Trophoblast cell (in vitro differentiated cells and primary cell): Measurements from ENCODE around the gene KCNMA1.

Experiments
- DNase-seq, 2 donors: peaks; one replicate each; pipeline ENCODE4 v3.0.0-alpha.2; 2016
- H2AFZ ChIP-seq: 2 replicates; pipeline ENCODE4 v1.6.1; 2013; ENCODE audit warnings: low read length, moderate library complexity, mild to moderate bottlenecking; ENCODE audit not compliant: insufficient read depth, poor library complexity
- H2AK5ac ChIP-seq: 2 replicates; pipeline ENCODE4 v1.6.1; 2013; ENCODE audit warnings: mild to moderate bottlenecking, low read length
- H2BK120ac ChIP-seq: 2 replicates; pipeline ENCODE4 v1.6.1; 2013; ENCODE audit warnings: low read length, mild to moderate bottlenecking, moderate library complexity; ENCODE audit not compliant: insufficient read depth, poor library complexity
- H2BK12ac ChIP-seq: 2 replicates; pipeline ENCODE4 v1.6.1; 2013; ENCODE audit warnings: mild to moderate bottlenecking, low read length, moderate library complexity
- H2BK5ac ChIP-seq: 2 replicates; pipeline ENCODE4 v1.6.1; 2013; ENCODE audit warnings: low read length, low read depth, moderate library complexity, mild to moderate bottlenecking; ENCODE audit not compliant: poor library complexity
- H3K14ac ChIP-seq: 2 replicates; pipeline ENCODE4 v1.6.1; 2013; ENCODE audit warnings: mild to moderate bottlenecking, low read length
- H3K18ac ChIP-seq: 2 replicates; pipeline ENCODE4 v1.6.1; 2013; ENCODE audit warnings: mild to moderate bottlenecking, low read length
- H3K23ac ChIP-seq: 2 replicates; pipeline ENCODE4 v1.6.1; 2013; ENCODE audit warnings: low read length
- H3K27ac ChIP-seq: 2 replicates; pipeline ENCODE4 v1.5.1; 2013; ENCODE audit warnings: low read depth, mild to moderate bottlenecking, inconsistent platforms, low read length, moderate library complexity
- H3K27me3 ChIP-seq: 2 replicates; pipeline ENCODE4 v1.6.1; 2013; ENCODE audit warnings: inconsistent platforms, mild to moderate bottlenecking, low read length, moderate library complexity; ENCODE audit not compliant: insufficient read depth
- H3K36me3 ChIP-seq, 2 experiments: 1 replicate in 1 of 2; 2 replicates in 1 of 2; pipeline ENCODE4 v1.6.1; 2013; ENCODE audit warnings: low read length in 2 of 2, mild to moderate bottlenecking in 2 of 2, moderate library complexity in 1 of 2; ENCODE audit not compliant: insufficient read depth in 2 of 2, control insufficient read depth in 1 of 2
- H3K4ac ChIP-seq: 2 replicates; pipeline ENCODE4 v1.6.1; 2013; ENCODE audit warnings: low read depth, mild to moderate bottlenecking, low read length, moderate library complexity
- H3K4me1 ChIP-seq, 2 experiments: 1 replicate in 1 of 2; 2 replicates in 1 of 2; pipeline ENCODE4 v1.6.1; 2013; ENCODE audit warnings: low read length in 2 of 2, mild to moderate bottlenecking in 2 of 2, moderate library complexity in 1 of 2; ENCODE audit not compliant: insufficient read depth in 2 of 2, control insufficient read depth in 1 of 2
- H3K4me2 ChIP-seq: 2 replicates; pipeline ENCODE4 v1.6.1; 2013; ENCODE audit warnings: inconsistent platforms, mild to moderate bottlenecking, low read length, moderate library complexity
- H3K4me3 ChIP-seq: 2 replicates; pipeline ENCODE4 v1.5.1; 2013; ENCODE audit warnings: mild to moderate bottlenecking, low read depth, low read length, inconsistent platforms
- H3K79me1 ChIP-seq: one replicate; pipeline ENCODE4 v1.6.1; 2013; ENCODE audit warnings: low read length
- H3K79me2 ChIP-seq: 2 replicates; pipeline ENCODE4 v1.6.1; 2013; ENCODE audit warnings: low read length, mild to moderate bottlenecking; ENCODE audit not compliant: control insufficient read depth, insufficient read depth, poor library complexity
- H3K9ac ChIP-seq: 2 replicates; pipeline ENCODE4 v1.6.1; 2013; ENCODE audit warnings: mild to moderate bottlenecking, low read length
- H3K9me3 ChIP-seq: 2 replicates; pipeline ENCODE4 v1.6.1; 2013; ENCODE audit warnings: low read depth, mild to moderate bottlenecking, control low read depth, inconsistent platforms, low read length; ENCODE audit not compliant: insufficient read depth
- H4K12ac ChIP-seq: 2 replicates; pipeline ENCODE4 v1.6.1; 2013; ENCODE audit warnings: low read depth, mild to moderate bottlenecking, low read length, moderate library complexity
- H4K8ac ChIP-seq: 2 replicates; pipeline ENCODE4 v1.6.1; 2013; ENCODE audit warnings: low read depth, mild to moderate bottlenecking, low read length, moderate library complexity
- H4K91ac ChIP-seq: one replicate; pipeline ENCODE4 v1.6.1; 2013; ENCODE audit warnings: low read depth, mild to moderate bottlenecking, low read length, moderate library complexity
- WGBS: extraction: QIAGEN DNeasy Blood & Tissue Kit; methylation state at CpG from one replicate; pipeline ENCODE4 v1.1.7; 2013; ENCODE audit warnings: missing lambda C conversion rate; ENCODE audit not compliant: insufficient read length, insufficient coverage; ENCODE audit errors: extremely low coverage; 5-methylcytosine and 5-hydroxymethylcytosine counted together

Gene KCNMA1

DNA sequence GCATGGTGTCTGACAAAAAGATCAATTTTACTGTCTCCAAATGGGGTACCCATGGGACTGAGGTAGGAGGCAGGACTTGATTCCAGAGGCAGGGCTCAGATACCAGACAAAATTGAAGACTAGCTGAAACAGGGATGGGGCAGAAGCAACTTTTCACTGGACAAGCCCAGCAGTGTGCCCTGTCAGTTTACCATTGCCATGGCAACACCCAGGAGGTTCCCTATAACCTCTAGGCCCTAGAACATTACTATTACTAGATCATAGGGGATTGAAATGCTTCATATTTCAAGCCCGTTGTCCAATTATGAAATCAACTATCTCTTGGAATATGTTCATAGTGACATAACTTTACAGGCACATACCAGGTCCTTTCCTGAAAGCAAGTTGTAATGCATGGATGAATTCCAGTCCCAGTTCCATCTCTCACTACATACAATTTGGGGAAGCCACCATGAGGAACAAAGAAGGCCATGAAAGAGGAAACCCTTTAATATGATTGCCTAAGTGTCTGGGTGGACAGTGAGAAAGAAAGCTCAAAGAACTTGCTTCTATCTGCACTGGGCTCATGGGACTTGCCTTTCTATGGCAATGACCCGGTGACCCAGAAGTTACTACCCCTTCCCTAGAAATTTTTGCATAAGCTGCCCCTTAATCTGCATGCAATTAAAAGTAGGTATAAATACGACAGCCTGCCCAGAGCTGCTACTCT is 557.9 kb downstream of the KCNMA1 start:
- no peak overlapping the region for H3K4me2 ChIP-seq
- H2BK12ac ChIP-seq = no peak overlapping the region
- peaks cover 0 to 5% of the 10 kb centered on the region in 2 experiments for H3K4me1 ChIP-seq
- no peak overlapping the region for H4K91ac ChIP-seq
- H3K9ac ChIP-seq = no peak overlapping the region
- H3K27ac ChIP-seq = no peak overlapping the region
- no peak overlapping the region for H2AK5ac ChIP-seq
- no peak overlapping the region for H3K4me3 ChIP-seq
- H3K18ac ChIP-seq = no peak overlapping the region
- no peak overlapping the region for H4K8ac ChIP-seq
- no peak overlapping the region for H3K14ac ChIP-seq
- H3K27me3 ChIP-seq = no peaks in the 10 kb centered on the region
- H2BK5ac ChIP-seq = no peak overlapping the region
- H3K79me1 ChIP-seq = no peaks in the 10 kb centered on the region
- H3K79me2 ChIP-seq = no peaks in the 10 kb centered on the region
- no peak overlapping the region for H3K4ac ChIP-seq
- WGBS = no CpG with 5 or more reads among the region's 3 CpGs
- no peak overlapping the region for H4K12ac ChIP-seq
- H3K23ac ChIP-seq = no peak overlapping the region
- H2BK120ac ChIP-seq = no peak overlapping the region
- no peak overlapping the region for H2AFZ ChIP-seq
- DNase-seq = no peak
- H3K9me3 ChIP-seq = no peaks in the 10 kb centered on the region
- H3K36me3 ChIP-seq = peaks cover 19 to 31% of the 10 kb centered on the region in 2 experiments

DNA sequence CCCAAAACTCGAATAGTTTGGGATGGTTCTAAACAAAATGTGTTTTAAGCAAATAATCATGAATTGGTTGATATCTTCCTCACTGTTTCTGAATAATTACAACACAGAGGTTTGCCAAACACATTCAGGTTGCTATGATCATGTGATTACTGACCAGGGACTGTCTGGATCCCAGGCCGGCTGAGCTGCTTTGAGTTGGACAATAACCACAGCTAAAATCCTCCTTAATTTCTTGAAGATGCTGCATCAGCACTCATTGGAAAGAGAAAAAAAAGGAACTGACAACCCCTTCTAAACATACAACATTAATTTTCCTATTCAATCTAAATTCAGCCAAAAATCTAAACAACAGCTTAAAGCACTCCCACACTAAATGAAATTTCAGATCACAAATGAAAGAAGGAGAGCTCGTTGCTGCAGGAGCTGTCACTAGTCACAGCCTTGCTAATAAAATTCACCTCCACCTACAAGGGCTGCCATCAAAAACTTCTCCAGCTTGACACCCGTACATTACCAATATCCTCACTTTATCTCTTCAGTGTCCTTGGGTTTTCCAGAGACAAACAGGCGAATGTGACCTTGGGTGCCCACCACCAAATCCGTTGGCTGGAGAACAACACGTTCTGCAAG is 560.2 kb downstream of the KCNMA1 start:
- Histone ChIP-seq H3K23ac (no peak overlapping the region), H3K4me2 (no peak overlapping the region), H4K12ac (no peak overlapping the region), H3K4me1 (peaks cover 2 to 6% of the 10 kb centered on the region in 2 experiments), H4K8ac (no peak overlapping the region), H2AK5ac (no peak overlapping the region), H3K18ac (no peak overlapping the region), H4K91ac (no peak overlapping the region), H2BK5ac (no peak overlapping the region), H3K4me3 (no peak overlapping the region), H3K14ac (no peak overlapping the region), H3K4ac (no peak overlapping the region), H3K9ac (no peak overlapping the region), H3K27ac (no peak overlapping the region), H2BK120ac (no peak overlapping the region), H3K36me3 (peaks cover 20 to 33% of the 10 kb centered on the region in 2 experiments), H2BK12ac (no peak overlapping the region), H3K79me1 (no peaks in the 10 kb centered on the region), H3K27me3 (no peaks in the 10 kb centered on the region), H2AFZ (no peak overlapping the region), H3K79me2 (no peaks in the 10 kb centered on the region), H3K9me3 (no peaks in the 10 kb centered on the region)
- WGBS = no CpG with 5 or more reads among the region's 7 CpGs
- no peak for DNase-seq

DNA sequence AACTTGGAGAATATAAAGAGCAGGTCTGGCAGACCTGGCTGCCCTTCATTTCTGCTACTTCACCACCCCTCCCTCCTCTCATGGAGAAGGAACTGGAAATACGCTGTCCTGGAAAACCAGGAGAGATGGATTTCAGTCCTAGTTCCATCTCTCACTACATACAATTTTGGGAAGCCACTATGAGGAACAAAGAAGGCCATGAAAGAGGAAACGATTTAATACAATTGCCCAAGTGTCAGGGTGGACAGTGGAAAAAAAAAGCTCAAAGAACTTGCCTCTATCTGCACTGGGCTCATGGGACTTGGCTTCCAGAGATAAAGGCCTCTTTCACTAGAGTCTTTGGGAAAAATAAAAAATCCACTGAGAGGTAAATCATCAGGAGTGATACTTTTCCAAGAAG is 561.7 kb downstream of the KCNMA1 start:
- WGBS = no CpG with 5 or more reads among the region's 2 CpGs
- H3K36me3 ChIP-seq = peaks cover 29 to 45% of the 10 kb centered on the region in 2 experiments

DNA sequence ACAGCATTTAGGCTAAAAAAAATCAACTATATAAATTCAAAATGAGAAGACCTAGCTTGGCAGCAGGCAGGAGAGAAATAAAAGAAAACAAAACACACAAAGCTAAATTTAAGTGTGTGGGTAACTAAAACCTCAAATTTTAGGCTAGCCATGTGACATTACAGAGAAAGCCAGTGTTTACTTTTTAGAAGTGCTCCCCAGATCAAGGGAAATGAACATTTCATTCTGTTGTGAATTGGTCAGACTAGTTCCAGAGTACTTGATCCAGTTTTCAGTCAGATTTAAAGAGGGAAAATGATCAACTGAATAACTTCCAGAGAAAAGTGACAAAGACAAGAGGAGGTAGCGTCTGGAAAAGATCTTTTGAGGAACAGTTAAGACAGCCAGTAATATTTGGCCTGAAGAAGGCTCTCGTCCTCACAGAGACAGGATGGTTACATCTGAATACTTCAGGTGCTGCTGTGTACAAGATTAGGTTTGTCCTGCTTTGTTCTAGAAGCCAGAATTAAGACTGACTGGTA is 563.4 kb downstream of the KCNMA1 start:
- no peak overlapping the region for H2AFZ ChIP-seq
- H2BK12ac ChIP-seq = no peak overlapping the region
- no peak overlapping the region for H3K18ac ChIP-seq
- H3K23ac ChIP-seq = no peak overlapping the region
- no peaks in the 10 kb centered on the region for H3K27me3 ChIP-seq
- H3K79me2 ChIP-seq = no peaks in the 10 kb centered on the region
- H3K4me3 ChIP-seq = no peak overlapping the region
- no peak overlapping the region for H3K4ac ChIP-seq
- H4K91ac ChIP-seq = no peak overlapping the region
- no peaks in the 10 kb centered on the region for H3K79me1 ChIP-seq
- H2BK5ac ChIP-seq = no peak overlapping the region
- H3K9ac ChIP-seq = no peak overlapping the region
- no peak overlapping the region for H3K4me2 ChIP-seq
- H3K4me1 ChIP-seq = peaks cover 2% of the 10 kb centered on the region in 2 experiments
- H4K8ac ChIP-seq = no peak overlapping the region
- H3K27ac ChIP-seq = no peak overlapping the region
- H3K9me3 ChIP-seq = no peaks in the 10 kb centered on the region
- H3K36me3 ChIP-seq = peaks cover 28 to 48% of the 10 kb centered on the region in 2 experiments
- H2AK5ac ChIP-seq = no peak overlapping the region
- H3K14ac ChIP-seq = no peak overlapping the region
- H2BK120ac ChIP-seq = no peak overlapping the region
- no peak overlapping the region for H4K12ac ChIP-seq
- WGBS = no CpG with 5 or more reads among the region's 2 CpGs
- no peak for DNase-seq

More for the DNA sequence above, 561.7 kb downstream of the KCNMA1 start:
- Histone ChIP-seq H4K12ac (no peak overlapping the region), H4K91ac (no peak overlapping the region), H3K9me3 (no peaks in the 10 kb centered on the region), H3K4ac (no peak overlapping the region), H2BK120ac (no peak overlapping the region), H4K8ac (no peak overlapping the region), H3K27me3 (no peaks in the 10 kb centered on the region), H3K18ac (no peak overlapping the region), H2AK5ac (no peak overlapping the region), H2BK5ac (no peak overlapping the region), H3K79me1 (no peaks in the 10 kb centered on the region), H3K23ac (no peak overlapping the region), H3K27ac (no peak overlapping the region), H3K9ac (no peak overlapping the region), H3K4me3 (no peak overlapping the region), H3K14ac (no peak overlapping the region), H2AFZ (no peak overlapping the region), H2BK12ac (no peak overlapping the region), H3K79me2 (no peaks in the 10 kb centered on the region), H3K4me1 (peaks cover 2% of the 10 kb centered on the region in 2 experiments), H3K4me2 (no peak overlapping the region)
- DNase-seq = no peak
